Measurements from ENCODE around the gene TNFAIP2. TPM values are rescaled to one million over a fixed set of nuclear protein-coding genes. Genes with fewer than 3 reads are reported as not detected.
"Not testable (repeated sequence)": the region's sequence is repeated elsewhere in the genome, so short reads cannot be mapped to it uniquely, and the experiment has no call there.

TNFAIP2 gene
- total and polyA plus RNA-seq, 3 experiments from 2014 or later, result 0.70 to 1.4 TPM; not detected in 1

GRCh38 chr14:103113774-103114173, 9.5 kb upstream of the TNFAIP2 start:
- Mint-ChIP-seq H3K4me1 (peaks cover 6 to 13% (median 8%) of the 10 kb centered on the region in 3 donors), H3K4me3 (no peak overlapping the region), H3K27me3 (peaks cover 5% of the 10 kb centered on the region in 2 donors), H3K36me3 (no peaks in the 10 kb centered on the region), H3K27ac (no peak overlapping the region), H3K9me3 (no peaks in the 10 kb centered on the region)
- Histone ChIP-seq H3K27ac (ENCODE audit: low read depth, low read length) (no peak overlapping the region), H3K36me3 (ENCODE audit: insufficient read depth, low read length) (no peaks in the 10 kb centered on the region), H3K27me3 (ENCODE audit: insufficient read depth, low read length, poor library complexity, severe bottlenecking) (no peaks in the 10 kb centered on the region), H3K9me3 (ENCODE audit: low read length) (no peaks in the 10 kb centered on the region), H3K4me1 (ENCODE audit: insufficient read depth, low read length) (no peaks in the 10 kb centered on the region), H3K4me3 (ENCODE audit: low read length) (no peak overlapping the region)
- POLR2A ChIA-PET, result no interaction called here
- CTCF ChIA-PET, result no interaction called here
- DNase-seq, result no peak

GRCh38 chr14:103115086-103115679, 8.1 kb upstream of the TNFAIP2 start:
- H3K9me3 ChIP-seq (ENCODE audit: low read length); H3K36me3 Mint-ChIP-seq; H3K4me3 ChIP-seq (ENCODE audit: low read length); H3K4me1 ChIP-seq (ENCODE audit: insufficient read depth, low read length); H3K9me3 Mint-ChIP-seq; POLR2A ChIA-PET; DNase-seq; H3K27me3 ChIP-seq (ENCODE audit: insufficient read depth, low read length, poor library complexity, severe bottlenecking); H3K36me3 ChIP-seq (ENCODE audit: insufficient read depth, low read length): not testable (repeated sequence)
- peaks cover 6 to 13% (median 8%) of the 10 kb centered on the region in 3 donors for H3K4me1 Mint-ChIP-seq
- H3K27ac ChIP-seq (ENCODE audit: low read depth, low read length), result peak overlapping the region; percentile 33
- H3K4me3 Mint-ChIP-seq, result peak overlapping the region in 6 of 7 donors; percentile 3 to 79 (median 66)
- CTCF ChIA-PET, result interaction anchor here (1.3 kb wide), 1 partner anchor 10 kb away, joined by 3 read pairs; no protein-coding TSS in a partner anchor
- H3K27me3 Mint-ChIP-seq, result peaks cover 11 to 13% of the 10 kb centered on the region in 2 donors
- peak overlapping the region in 3 of 8 donors; percentile 18 to 82 (median 31) for H3K27ac Mint-ChIP-seq

DNA sequence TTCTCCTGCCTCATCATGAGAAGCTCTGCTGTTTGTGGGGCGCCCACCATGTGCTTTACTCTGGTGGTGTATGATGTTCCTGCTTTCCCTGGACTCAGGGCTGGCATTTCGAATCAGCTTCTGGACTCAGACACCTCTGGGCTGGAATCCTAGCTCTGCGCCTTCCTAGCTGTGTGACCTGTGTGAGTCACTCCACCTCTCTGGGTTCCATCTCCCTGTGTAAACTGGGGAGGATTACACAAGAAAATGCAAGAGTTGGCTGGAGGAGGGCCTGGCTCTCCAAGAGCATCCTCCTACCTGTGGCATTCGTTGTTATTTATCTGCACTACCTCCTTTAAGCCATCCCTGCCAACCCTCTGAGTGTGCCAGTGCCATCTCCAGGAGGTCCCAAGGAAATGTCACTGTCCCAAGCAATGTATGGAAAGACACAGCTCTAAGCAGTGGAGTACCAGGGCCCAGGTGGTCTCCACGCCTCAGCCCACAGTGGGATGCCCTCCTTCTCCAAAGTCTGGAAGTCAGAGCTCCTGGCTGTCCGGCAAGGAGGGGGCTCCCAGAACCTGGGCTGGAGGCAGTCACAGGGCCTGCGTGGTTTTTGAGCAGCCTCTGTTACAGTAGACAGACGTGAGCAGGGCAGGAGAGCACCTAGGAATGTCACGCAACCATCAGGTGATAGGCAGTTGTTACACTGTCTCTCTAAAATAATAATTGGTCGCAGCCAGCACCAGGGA, 7.3 kb upstream of the TNFAIP2 start:
- Histone ChIP-seq H3K4me1 (ENCODE audit: insufficient read depth, low read length) (no peaks in the 10 kb centered on the region), H3K4me3 (ENCODE audit: low read length) (no peak overlapping the region), H3K27ac (ENCODE audit: low read depth, low read length) (no peak overlapping the region), H3K36me3 (ENCODE audit: insufficient read depth, low read length) (no peaks in the 10 kb centered on the region), H3K27me3 (ENCODE audit: insufficient read depth, low read length, poor library complexity, severe bottlenecking) (no peaks in the 10 kb centered on the region), H3K9me3 (ENCODE audit: low read length) (no peaks in the 10 kb centered on the region)
- ChIA-PET CTCF (interaction anchor here (1.3 kb wide), 1 partner anchor 11 kb away, joined by 3 read pairs; no protein-coding TSS in a partner anchor), POLR2A (no interaction called here)
- H3K27ac Mint-ChIP-seq, result no peak overlapping the region
- peaks cover 6 to 13% (median 8%) of the 10 kb centered on the region in 3 donors for H3K4me1 Mint-ChIP-seq
- no peaks in the 10 kb centered on the region for H3K9me3 Mint-ChIP-seq
- peak overlapping the region in 3 of 7 donors; percentile 5 to 57 (median 32) for H3K4me3 Mint-ChIP-seq
- DNase-seq, result no peak
- no peaks in the 10 kb centered on the region for H3K36me3 Mint-ChIP-seq
- peaks cover 13 to 18% of the 10 kb centered on the region in 2 donors for H3K27me3 Mint-ChIP-seq

- Mint-ChIP-seq H3K4me3 (no peak overlapping the region), H3K27me3 (peaks cover 16 to 19% of the 10 kb centered on the region in 2 donors), H3K9me3 (no peaks in the 10 kb centered on the region), H3K36me3 (no peaks in the 10 kb centered on the region), H3K4me1 (peaks cover 6 to 13% (median 8%) of the 10 kb centered on the region in 3 donors), H3K27ac (no peak overlapping the region)
- ChIA-PET POLR2A (no interaction called here), CTCF (interaction anchor here (3.6 kb wide), 1 partner anchor 11 kb away, joined by 12 read pairs; no protein-coding TSS in a partner anchor)
- Histone ChIP-seq H3K36me3 (ENCODE audit: insufficient read depth, low read length) (no peaks in the 10 kb centered on the region), H3K4me1 (ENCODE audit: insufficient read depth, low read length) (no peaks in the 10 kb centered on the region), H3K9me3 (ENCODE audit: low read length) (no peaks in the 10 kb centered on the region), H3K27ac (ENCODE audit: low read depth, low read length) (no peak overlapping the region), H3K4me3 (ENCODE audit: low read length) (no peak overlapping the region), H3K27me3 (ENCODE audit: insufficient read depth, low read length, poor library complexity, severe bottlenecking) (no peaks in the 10 kb centered on the region)
- no peak for DNase-seq
These were observed 6.6 kb upstream of the TNFAIP2 start for GRCh38 chr14:103116636-103117035.

DNA sequence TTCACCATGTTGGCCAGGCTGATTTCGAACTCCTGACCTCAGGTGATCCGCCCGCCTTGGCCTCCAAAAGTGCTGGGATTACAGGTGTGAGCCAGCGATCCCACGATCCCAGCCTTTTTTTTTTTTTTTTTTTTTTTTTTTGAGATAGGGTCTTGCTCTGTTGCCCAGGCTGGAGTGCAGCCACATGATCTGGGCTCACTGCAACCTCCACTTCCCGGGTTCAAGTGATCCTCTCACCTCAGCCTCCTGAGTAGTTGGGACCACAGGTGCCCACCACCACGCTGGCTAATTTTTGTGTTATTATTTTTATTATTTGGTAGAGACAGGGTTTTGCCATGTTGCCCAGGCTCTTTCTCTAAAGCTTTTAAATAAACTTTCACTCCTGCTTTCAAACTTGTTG, 5.8 kb upstream of the TNFAIP2 start:
- DNase-seq; H3K36me3 Mint-ChIP-seq; H3K36me3 ChIP-seq (ENCODE audit: insufficient read depth, low read length); H3K27ac ChIP-seq (ENCODE audit: low read depth, low read length); H3K27ac Mint-ChIP-seq; H3K4me3 ChIP-seq (ENCODE audit: low read length); H3K4me3 Mint-ChIP-seq; POLR2A ChIA-PET; H3K27me3 ChIP-seq (ENCODE audit: insufficient read depth, low read length, poor library complexity, severe bottlenecking); H3K9me3 ChIP-seq (ENCODE audit: low read length); H3K9me3 Mint-ChIP-seq; H3K4me1 ChIP-seq (ENCODE audit: insufficient read depth, low read length): not testable (repeated sequence)
- Mint-ChIP-seq H3K4me1 (peaks cover 6 to 13% (median 8%) of the 10 kb centered on the region in 3 donors), H3K27me3 (peaks cover 19 to 20% of the 10 kb centered on the region in 2 donors)
- CTCF ChIA-PET, result interaction anchor here (3.6 kb wide), 1 partner anchor 12 kb away, joined by 12 read pairs; no protein-coding TSS in a partner anchor

GRCh38 chr14:103118018-103118662, 5.1 kb upstream of the TNFAIP2 start:
- Histone ChIP-seq H3K4me3 (ENCODE audit: low read length) (no peak overlapping the region), H3K9me3 (ENCODE audit: low read length) (no peaks in the 10 kb centered on the region), H3K4me1 (ENCODE audit: insufficient read depth, low read length) (peaks cover 7% of the 10 kb centered on the region), H3K27me3 (ENCODE audit: insufficient read depth, low read length, poor library complexity, severe bottlenecking) (peaks cover 4% of the 10 kb centered on the region), H3K27ac (ENCODE audit: low read depth, low read length) (peak overlapping the region; percentile 79), H3K36me3 (ENCODE audit: insufficient read depth, low read length) (no peaks in the 10 kb centered on the region)
- Mint-ChIP-seq H3K36me3 (no peaks in the 10 kb centered on the region), H3K4me1 (peaks cover 6 to 13% (median 8%) of the 10 kb centered on the region in 3 donors), H3K27ac (no peak overlapping the region), H3K4me3 (no peak overlapping the region), H3K9me3 (no peaks in the 10 kb centered on the region), H3K27me3 (peaks cover 19 to 20% of the 10 kb centered on the region in 2 donors)
- POLR2A ChIA-PET, result no interaction called here
- DNase-seq, result no peak
- CTCF ChIA-PET, result interaction anchor here (3.6 kb wide), 1 partner anchor 13 kb away, joined by 12 read pairs; no protein-coding TSS in a partner anchor

- Mint-ChIP-seq H3K27me3 (peaks cover 19 to 20% of the 10 kb centered on the region in 2 donors), H3K27ac (no peak overlapping the region), H3K4me1 (peaks cover 6 to 13% (median 8%) of the 10 kb centered on the region in 3 donors), H3K9me3 (no peaks in the 10 kb centered on the region), H3K4me3 (no peak overlapping the region), H3K36me3 (no peaks in the 10 kb centered on the region)
- POLR2A ChIA-PET, result no interaction called here
- no peak for DNase-seq
- Histone ChIP-seq H3K4me3 (ENCODE audit: low read length) (no peak overlapping the region), H3K27ac (ENCODE audit: low read depth, low read length) (peak overlapping the region; percentile 79), H3K9me3 (ENCODE audit: low read length) (no peaks in the 10 kb centered on the region), H3K36me3 (ENCODE audit: insufficient read depth, low read length) (no peaks in the 10 kb centered on the region), H3K27me3 (ENCODE audit: insufficient read depth, low read length, poor library complexity, severe bottlenecking) (peaks cover 4% of the 10 kb centered on the region), H3K4me1 (ENCODE audit: insufficient read depth, low read length) (peaks cover 7% of the 10 kb centered on the region)
- CTCF ChIA-PET, result interaction anchor here (3.6 kb wide), 1 partner anchor 14 kb away, joined by 12 read pairs; no protein-coding TSS in a partner anchor
These were observed 4.4 kb upstream of the TNFAIP2 start for GRCh38 chr14:103118663-103119404.
